Upper lobe of right lung (tissue), 1 donor: ENCODE measurements around the gene MCM9. TPM values are rescaled to one million over a fixed set of nuclear protein-coding genes. Genes with fewer than 3 reads are reported as not detected.
"Not testable (repeated sequence)": the region's sequence is repeated elsewhere in the genome, so short reads cannot be mapped to it uniquely, and the experiment has no call there.

Experiments
- ATAC-seq: fragments of 200-7000 bp; cut with Tn5 transposase; one replicate; pipeline ENCODE4 v1.9.1; 2020; ENCODE audit warnings: mild to moderate bottlenecking, moderate library complexity
- DNase-seq: peaks from one replicate; pipeline ENCODE4 v3.0.0-alpha.2; 2020
- H3K27ac ChIP-seq: fragments of 200-600 bp; one replicate; pipeline ENCODE4 v1.8.0; 2022
- H3K27me3 ChIP-seq: fragments of 200-600 bp; one replicate; pipeline ENCODE4 v1.8.0; 2022; ENCODE audit warnings: mild to moderate bottlenecking
- H3K36me3 ChIP-seq: fragments of 200-600 bp; one replicate; pipeline ENCODE4 v1.8.0; 2022
- H3K4me1 ChIP-seq: fragments of 200-600 bp; one replicate; pipeline ENCODE4 v1.8.0; 2022
- H3K4me3 ChIP-seq: fragments of 200-600 bp; one replicate; pipeline ENCODE4 v1.8.0; 2022; ENCODE audit warnings: mild to moderate bottlenecking
- H3K9me3 ChIP-seq: fragments of 200-600 bp; one replicate; pipeline ENCODE4 v1.8.0; 2022
- CTCF ChIP-seq: fragments of 200-600 bp; IDR thresholded peaks from one replicate; pipeline ENCODE4 v1.8.0; 2022; ENCODE audit warnings: antibody characterized with exemption
- intact Hi-C: fragments of 100-400 bp; cut with DNase I; formaldehyde crosslinking; loops from one replicate; pipeline ENCODE4 v1.11.0; 2022
- total RNA-seq: library from RNA; stranded (reverse); fragmentation: NEBNext Ultra II Directional; extraction: Animal tissue kit (Norgen Biotek cat#: 25700); gene quantifications from one replicate; pipeline ENCODE4 v1.2.1, GENCODE V29; 2021
- donor health status: DM: no; HTN: yes; CAD: no; lungs with severe emphysema.

Gene MCM9
- total RNA-seq, 1 donor from 2014 or later: 19.5 TPM

GRCh38 chr6:118869894-118870589, 64.9 kb downstream of the MCM9 start:
- intact Hi-C loops: no loop called here
- H3K9me3 ChIP-seq: no peaks in the 10 kb centered on the region
- no peak overlapping the region for H3K27ac ChIP-seq

GRCh38 chr6:118869350-118869749, 65.6 kb downstream of the MCM9 start:
- TF ChIP-seq CTCF: no peak
- intact Hi-C loops: no loop called here
- Histone ChIP-seq H3K9me3 (no peaks in the 10 kb centered on the region), H3K27me3 (no peaks in the 10 kb centered on the region), H3K4me3 (no peak overlapping the region), H3K27ac (no peak overlapping the region), H3K4me1 (peaks cover 14% of the 10 kb centered on the region), H3K36me3 (no peaks in the 10 kb centered on the region)
- ATAC-seq: no peak
- DNase-seq: no peak

More at GRCh38 chr6:118869894-118870589, 64.9 kb downstream of the MCM9 start:
- no peak for DNase-seq
- Histone ChIP-seq H3K27me3 (no peaks in the 10 kb centered on the region), H3K36me3 (no peaks in the 10 kb centered on the region), H3K4me1 (peaks cover 7% of the 10 kb centered on the region), H3K4me3 (no peak overlapping the region)
- ATAC-seq: no peak
- TF ChIP-seq CTCF: no peak

GRCh38 chr6:118868901-118869300, 66.1 kb downstream of the MCM9 start:
- H3K4me1 ChIP-seq: peaks cover 16% of the 10 kb centered on the region
- H3K4me3 ChIP-seq, DNase-seq, ATAC-seq, H3K27me3 ChIP-seq, H3K9me3 ChIP-seq, H3K36me3 ChIP-seq, H3K27ac ChIP-seq, intact Hi-C loops: not testable (repeated sequence)

- intact Hi-C loops: no loop called here
- Histone ChIP-seq H3K36me3 (no peaks in the 10 kb centered on the region), H3K9me3 (no peaks in the 10 kb centered on the region), H3K4me1 (peaks cover 16% of the 10 kb centered on the region), H3K27me3 (no peaks in the 10 kb centered on the region), H3K4me3 (no peak overlapping the region), H3K27ac (no peak overlapping the region)
- ATAC-seq (no peak), DNase-seq (no peak)
- TF ChIP-seq CTCF: no peak
Measured at GRCh38 chr6:118867181-118867580, 67.8 kb downstream of the MCM9 start.

GRCh38 chr6:118865100-118865391, 69.9 kb downstream of the MCM9 start:
- no peaks in the 10 kb centered on the region for H3K9me3 ChIP-seq
- DNase-seq: no peak
- no peak for TF ChIP-seq CTCF
- no peaks in the 10 kb centered on the region for H3K27me3 ChIP-seq
- no peaks in the 10 kb centered on the region for H3K36me3 ChIP-seq
- H3K4me1 ChIP-seq: peaks cover 12% of the 10 kb centered on the region
- no peak overlapping the region for H3K27ac ChIP-seq
- ATAC-seq: no peak
- H3K4me3 ChIP-seq: no peak overlapping the region
- intact Hi-C loops: no loop called here

GRCh38 chr6:118864341-118865099, 70.4 kb downstream of the MCM9 start:
- no peaks in the 10 kb centered on the region for H3K27me3 ChIP-seq
- no peak for DNase-seq
- peaks cover 12% of the 10 kb centered on the region for H3K4me1 ChIP-seq
- no peak for TF ChIP-seq CTCF
- H3K4me3 ChIP-seq: no peak overlapping the region
- no peaks in the 10 kb centered on the region for H3K9me3 ChIP-seq
- no peak overlapping the region for H3K27ac ChIP-seq
- intact Hi-C loops: no loop called here
- peak; percentile 65 for ATAC-seq
- no peaks in the 10 kb centered on the region for H3K36me3 ChIP-seq
